Measurements from ENCODE around the gene PRKG1.

DNA sequence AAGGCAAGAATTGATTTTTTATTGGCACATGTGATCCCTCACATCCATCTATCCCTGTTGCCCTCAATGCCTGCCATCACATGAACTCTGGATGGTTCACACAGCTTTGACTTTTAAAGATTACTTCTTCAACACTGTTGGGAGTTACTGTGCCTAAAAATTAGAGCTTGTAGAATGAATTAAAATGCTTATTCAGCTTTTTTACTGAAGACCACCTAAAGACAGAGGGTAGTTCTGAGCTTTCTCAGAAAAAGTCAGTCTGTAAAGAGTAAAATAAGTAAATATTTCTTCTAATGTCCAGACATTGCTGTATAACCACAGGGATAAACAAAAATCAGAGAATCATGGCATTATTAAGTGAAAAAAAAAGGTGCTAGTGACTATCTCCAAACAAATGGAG is 718.4 kb downstream of the PRKG1 start:
- TF ChIP-seq POLR2AphosphoS5 (IDR thresholded peaks at IDR 0.05; ENCODE audit: low read depth, low read length) (no peak), POLR2A (IDR thresholded peaks at IDR 0.05; ENCODE audit: low read depth, low read length) (no peak), PAX5 (IDR thresholded peaks at IDR 0.05; ENCODE audit: insufficient read depth, low read length, severe bottlenecking) (no peak)

All from GM12891 (cell line).